KOPT-K1 (cell line): ENCODE data around the gene MYT1.
"Not testable (repeated sequence)": the region's sequence is repeated elsewhere in the genome, so short reads cannot be mapped to it uniquely, and the experiment has no call there.

Experiments
- H3K27ac ChIP-seq: fragments of 200-600 bp; sonication (generic); 2 replicates; pipeline ENCODE4 v1.5.1; 2016; ENCODE audit warnings: antibody characterized with exemption, mild to moderate bottlenecking, low read depth, low read length; ENCODE audit not compliant: poor library complexity, severe bottlenecking
- H3K36me3 ChIP-seq: fragments of 200-600 bp; sonication (generic); 2 replicates; pipeline ENCODE4 v1.5.1; 2017; ENCODE audit warnings: antibody characterized with exemption, mild to moderate bottlenecking, low read length, moderate library complexity; ENCODE audit not compliant: insufficient read depth
- H3K9me3 ChIP-seq: fragments of 200-600 bp; sonication (generic); 2 replicates; pipeline ENCODE4 v1.5.1; 2017; ENCODE audit warnings: antibody characterized with exemption, low read length, mild to moderate bottlenecking; ENCODE audit not compliant: insufficient read depth, poor library complexity, severe bottlenecking

The MYT1 gene

GRCh38 chr20:64287264-64287590 is 123.0 kb downstream of the MYT1 start:
- H3K9me3 ChIP-seq, result peaks cover 22% of the 10 kb centered on the region
- H3K36me3 ChIP-seq, H3K27ac ChIP-seq: not testable (repeated sequence)
